NCI-H146 treated with DMSO at 0.1 percent for 48 hours (cell line): ENCODE data around the gene LIN28A.

Experiments used
- DNase-seq: peaks from one replicate; lab custom pipeline; 2025; ENCODE audit not compliant: unreplicated experiment; lab: John Stamatoyannopoulos, UW

LIN28A gene

GRCh38 chr1:26478159-26478558 is 67.5 kb downstream of the LIN28A start:
- DNase-seq: no peak

- no peak for DNase-seq
These were observed 68.4 kb downstream of the LIN28A start for GRCh38 chr1:26478988-26479387.
